Measurements from ENCODE around the gene NACAD.

The NACAD gene

GRCh38 chr7:45089341-45089891 lies 647 bp upstream of the NACAD start:
- peak; percentile 31 for DNase-seq

- no peak for DNase-seq
Measured at GRCh38 chr7:45088146-45088701, 545 bp downstream of the NACAD start.

GRCh38 chr7:45087301-45088145 lies 1.2 kb downstream of the NACAD start:
- no peak for DNase-seq

- no peak for DNase-seq
Measured at GRCh38 chr7:45086331-45087065, 2.3 kb downstream of the NACAD start.

- DNase-seq: no peak
Measured at GRCh38 chr7:45085619-45086200, 3.1 kb downstream of the NACAD start.

- no peak for DNase-seq
Measured at GRCh38 chr7:45084901-45085618, 3.7 kb downstream of the NACAD start.

GRCh38 chr7:45084336-45084735 lies 4.4 kb downstream of the NACAD start:
- no peak for DNase-seq

GRCh38 chr7:45082831-45083331 lies 5.9 kb downstream of the NACAD start:
- no peak for DNase-seq

- DNase-seq: no peak
Measured at GRCh38 chr7:45082031-45082830, 6.5 kb downstream of the NACAD start.

- no peak for DNase-seq
Measured at GRCh38 chr7:45081670-45081974, 7.1 kb downstream of the NACAD start.

GRCh38 chr7:45080958-45081669 lies 7.7 kb downstream of the NACAD start:
- no peak for DNase-seq

GRCh38 chr7:45080265-45080957 lies 8.4 kb downstream of the NACAD start:
- DNase-seq: no peak

- DNase-seq: no peak
Measured at GRCh38 chr7:45078125-45078681, 10.6 kb downstream of the NACAD start.

GRCh38 chr7:45077579-45077978 lies 11.2 kb downstream of the NACAD start:
- no peak for DNase-seq

GRCh38 chr7:45076946-45077345 lies 11.8 kb downstream of the NACAD start:
- DNase-seq: no peak

GRCh38 chr7:45075871-45076796 lies 12.6 kb downstream of the NACAD start:
- DNase-seq: no peak

GRCh38 chr7:45075355-45075644 lies 13.5 kb downstream of the NACAD start:
- no peak for DNase-seq

- DNase-seq: no peak
Measured at GRCh38 chr7:45074528-45075354, 14.0 kb downstream of the NACAD start.
